Cardiac muscle cell (in vitro differentiated cells and primary cell): ENCODE measurements around the gene BTBD18. TPM values are rescaled to one million over a fixed set of nuclear protein-coding genes. Genes with fewer than 3 reads are reported as not detected.
A peak's percentile ranks its signal among the peaks of the same experiment; 100 is the strongest.

Experiments used
- DNase-seq, 2 donors: peaks; one replicate each; pipeline versions ENCODE4 v3.0.0 to v3.0.0-alpha.2; 2010 to 2017; ENCODE audit warnings: low read depth in 1 of 2, low spot score in 1 of 2
- H3K27ac ChIP-seq: fragments of 200-600 bp; sonication (generic); 2 replicates; pipeline ENCODE4 v1.5.1; 2016
- H3K27me3 ChIP-seq: fragments of 200-600 bp; sonication (generic); 2 replicates; pipeline ENCODE4 v1.6.0; 2016; ENCODE audit warnings: control low read depth
- H3K36me3 ChIP-seq: fragments of 200-600 bp; sonication (generic); 2 replicates; pipeline ENCODE4 v1.5.1; 2016; ENCODE audit warnings: control low read depth
- H3K4me1 ChIP-seq: fragments of 200-600 bp; sonication (generic); 2 replicates; pipeline ENCODE4 v1.8.1; 2017; ENCODE audit warnings: low read depth, mild to moderate bottlenecking, mixed run types
- H3K4me3 ChIP-seq: fragments of 200-600 bp; sonication (generic); 2 replicates; pipeline ENCODE4 v1.5.1; 2016; ENCODE audit warnings: mild to moderate bottlenecking
- H3K9me3 ChIP-seq: fragments of 200-600 bp; sonication (generic); 2 replicates; pipeline ENCODE4 v1.5.1; 2017; ENCODE audit warnings: low read depth, mild to moderate bottlenecking, control low read depth
- CTCF ChIP-seq: IDR thresholded peaks from 2 replicates; pipeline ENCODE4 v1.5.1; 2012; ENCODE audit warnings: low read depth, mild to moderate bottlenecking, low read length
- polyA plus RNA-seq: library from polyadenylated mRNA; unstranded; fragments of >200 nt; fragmentation: Nextera tagmentation; extraction: Ambion mirVana; gene quantifications from 2 replicates; pipeline ENCODE4 v1.2.1, GENCODE V29; 2016
- total RNA-seq: library from RNA; depleted of rRNA; stranded (reverse); fragments of >200 nt; gene quantifications from 2 replicates; pipeline ENCODE4 v1.2.3, GENCODE V29; 2016

BTBD18 gene
- total and polyA plus RNA-seq, 2 experiments from 2014 or later = 1.5 TPM; not detected in 1

GRCh38 chr11:57793351-57794115 lies 41.9 kb upstream of the BTBD18 start:
- Histone ChIP-seq H3K9me3 (no peaks in the 10 kb centered on the region), H3K27ac (peak overlapping the region; percentile 43), H3K36me3 (peaks cover 49% of the 10 kb centered on the region), H3K27me3 (no peaks in the 10 kb centered on the region), H3K4me1 (peaks cover 5% of the 10 kb centered on the region), H3K4me3 (no peak overlapping the region)
- DNase-seq = no peak
- no peak for TF ChIP-seq CTCF

DNA sequence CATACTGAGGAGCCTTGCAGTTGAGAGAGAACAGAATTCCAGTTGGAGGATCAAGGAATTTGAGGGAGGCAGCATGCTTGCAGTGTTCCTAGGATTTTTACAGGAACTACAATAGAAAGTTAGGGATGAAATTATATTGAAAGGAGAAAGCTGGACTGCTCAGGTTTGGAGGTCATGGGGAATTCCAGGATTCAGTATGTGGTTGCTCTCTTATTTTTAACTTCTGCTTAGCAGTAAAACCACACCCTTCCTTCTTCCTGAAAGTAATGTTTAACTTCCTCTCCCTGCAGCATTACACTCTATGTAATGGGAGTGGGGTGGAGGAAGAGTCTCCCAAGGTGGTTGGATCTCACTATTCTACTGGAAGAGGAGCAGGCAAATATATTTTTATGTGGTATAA lies 41.3 kb upstream of the BTBD18 start:
- Histone ChIP-seq H3K27ac (peak overlapping the region; percentile 43), H3K4me1 (peaks cover 9% of the 10 kb centered on the region), H3K9me3 (no peaks in the 10 kb centered on the region), H3K27me3 (no peaks in the 10 kb centered on the region), H3K4me3 (no peak overlapping the region), H3K36me3 (peaks cover 48% of the 10 kb centered on the region)
- TF ChIP-seq CTCF = no peak
- DNase-seq = no peak

DNA sequence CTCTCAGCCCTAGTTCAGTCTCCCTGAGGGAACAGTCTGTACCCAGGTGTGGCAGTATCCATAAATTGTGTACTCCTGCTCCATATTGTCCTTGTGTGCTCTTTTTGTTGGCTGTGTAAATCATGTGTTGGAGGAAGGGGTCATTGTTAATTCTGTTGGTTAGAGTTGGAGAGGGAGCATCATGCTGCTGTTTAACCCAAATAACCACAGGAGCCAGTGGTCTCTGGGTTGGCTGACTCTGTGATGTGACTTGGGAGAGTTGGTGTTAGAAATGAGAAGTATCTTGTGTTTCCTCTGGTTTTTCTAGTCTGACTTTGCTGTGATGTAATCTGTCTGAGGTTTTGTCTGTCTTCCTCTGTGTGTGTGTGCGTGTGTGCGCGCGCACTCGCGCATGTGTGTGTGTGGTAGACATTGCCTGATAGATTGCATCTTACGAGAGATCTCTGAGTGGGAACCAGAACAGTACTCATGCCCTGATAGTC lies 40.5 kb upstream of the BTBD18 start:
- Histone ChIP-seq H3K9me3 (no peaks in the 10 kb centered on the region), H3K36me3 (peaks cover 47% of the 10 kb centered on the region), H3K4me3 (no peak overlapping the region), H3K4me1 (peaks cover 16% of the 10 kb centered on the region), H3K27me3 (no peaks in the 10 kb centered on the region), H3K27ac (no peak overlapping the region)
- DNase-seq = peak in 1 of 2 donors; percentile 49
- no peak for TF ChIP-seq CTCF

DNA sequence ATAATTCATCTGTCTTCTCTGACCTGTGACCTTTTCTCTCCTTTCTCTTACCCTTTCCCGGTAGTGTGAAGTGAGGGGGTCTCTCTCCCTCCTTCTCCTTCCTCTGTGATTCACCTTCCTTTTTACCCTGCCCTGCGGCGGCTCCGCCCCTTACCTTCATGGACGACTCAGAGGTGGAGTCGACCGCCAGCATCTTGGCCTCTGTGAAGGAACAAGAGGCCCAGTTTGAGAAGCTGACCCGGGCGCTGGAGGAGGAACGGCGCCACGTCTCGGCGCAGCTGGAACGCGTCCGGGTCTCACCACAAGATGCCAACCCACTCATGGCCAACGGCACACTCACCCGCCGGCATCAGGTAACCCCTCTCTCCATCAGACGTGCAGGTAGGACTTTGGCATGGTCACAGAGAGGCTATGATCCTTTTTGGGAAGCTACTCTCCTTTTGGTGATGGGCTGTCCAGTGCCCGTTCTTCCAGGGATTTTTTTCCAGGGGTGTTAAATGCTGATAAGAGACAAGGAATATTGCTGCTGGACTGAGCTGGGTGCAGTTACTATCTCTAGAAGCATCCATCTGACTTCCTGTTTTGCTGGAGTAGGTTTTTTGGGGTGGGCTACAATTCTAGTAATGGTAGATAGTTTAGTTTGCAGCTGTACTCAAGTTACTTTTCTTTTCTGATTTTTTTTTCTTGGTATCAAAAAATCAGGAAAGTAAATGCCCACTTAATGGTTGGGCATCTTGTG lies 39.9 kb upstream of the BTBD18 start:
- no peak for DNase-seq
- no peak for TF ChIP-seq CTCF

GRCh38 chr11:57788703-57789088 lies 37.1 kb upstream of the BTBD18 start:
- H3K4me1 ChIP-seq = peaks cover 22% of the 10 kb centered on the region
- H3K4me3 ChIP-seq = no peak overlapping the region
- DNase-seq = no peak
- no peak for TF ChIP-seq CTCF
- no peaks in the 10 kb centered on the region for H3K27me3 ChIP-seq
- peaks cover 17% of the 10 kb centered on the region for H3K36me3 ChIP-seq
- H3K9me3 ChIP-seq = no peaks in the 10 kb centered on the region
- peak overlapping the region; percentile 76 for H3K27ac ChIP-seq

More for the DNA sequence above, 39.9 kb upstream of the BTBD18 start:
- Histone ChIP-seq H3K4me3 (no peak overlapping the region), H3K27ac (no peak overlapping the region), H3K27me3 (no peaks in the 10 kb centered on the region), H3K36me3 (peaks cover 43% of the 10 kb centered on the region), H3K9me3 (no peaks in the 10 kb centered on the region), H3K4me1 (peaks cover 22% of the 10 kb centered on the region)
